ENCODE data around the gene FAM131A.
A peak's percentile ranks its signal among the peaks of the same experiment; 100 is the strongest.

Gene FAM131A

GRCh38 chr3:184315871-184316661 lies 21.3 kb upstream of the FAM131A start:
- DNase-seq (ENCODE audit: low spot score): no peak
- ChIA-PET POLR2A (ENCODE audit: low non-redundant PET) (interaction anchor here (0.8 kb wide), 1 partner anchor 19 kb away, joined by 3 read pairs; no protein-coding TSS in a partner anchor), CTCF (interaction anchor here (0.5 kb wide), 1 partner anchor 227 kb away, joined by 3 read pairs; no protein-coding TSS in a partner anchor)
- peak overlapping the region; percentile 99 for H3K27ac ChIP-seq
- no peak for TF ChIP-seq CTCF (conservative IDR thresholded peaks at IDR 0.05; ENCODE audit: low read depth)

GRCh38 chr3:184316792-184317191 lies 20.6 kb upstream of the FAM131A start:
- H3K27ac ChIP-seq: peak overlapping the region; percentile 99
- TF ChIP-seq CTCF (conservative IDR thresholded peaks at IDR 0.05; ENCODE audit: low read depth): no peak
- ChIA-PET POLR2A (ENCODE audit: low non-redundant PET) (no interaction called here), CTCF (interaction anchor here (0.7 kb wide), 1 partner anchor 245 kb away, joined by 3 read pairs; the partner anchor contains the start of gene EPHB3)
- DNase-seq (ENCODE audit: low spot score): no peak

- POLR2A ChIA-PET (ENCODE audit: low non-redundant PET): no interaction called here
- CTCF ChIA-PET: interaction anchor here (0.7 kb wide), 1 partner anchor 244 kb away, joined by 3 read pairs; the partner anchor contains the start of gene EPHB3
- peak overlapping the region; percentile 99 for H3K27ac ChIP-seq
- no peak for DNase-seq (ENCODE audit: low spot score)
- no peak for TF ChIP-seq CTCF (conservative IDR thresholded peaks at IDR 0.05; ENCODE audit: low read depth)
Measured at GRCh38 chr3:184317201-184317600, 20.2 kb upstream of the FAM131A start.

GRCh38 chr3:184320104-184320445 lies 17.3 kb upstream of the FAM131A start:
- no peak for TF ChIP-seq CTCF (conservative IDR thresholded peaks at IDR 0.05; ENCODE audit: low read depth)
- peak; percentile 97 for DNase-seq (ENCODE audit: low spot score)
- ChIA-PET POLR2A (ENCODE audit: low non-redundant PET) (interaction anchor here (1.1 kb wide), 1 partner anchor 9 kb away, joined by 3 read pairs; no protein-coding TSS in a partner anchor), CTCF (interaction anchor here (0.6 kb wide), 1 partner anchor 164 kb away, joined by 4 read pairs; no protein-coding TSS in a partner anchor)
- H3K27ac ChIP-seq: peak overlapping the region; percentile 99

GRCh38 chr3:184321666-184322065 lies 15.7 kb upstream of the FAM131A start:
- no peak for TF ChIP-seq CTCF (conservative IDR thresholded peaks at IDR 0.05; ENCODE audit: low read depth)
- H3K27ac ChIP-seq: peak overlapping the region; percentile 99
- CTCF ChIA-PET: no interaction called here
- POLR2A ChIA-PET (ENCODE audit: low non-redundant PET): no interaction called here
- DNase-seq (ENCODE audit: low spot score): no peak

- H3K27ac ChIP-seq: peak overlapping the region; percentile 26
- DNase-seq (ENCODE audit: low spot score): no peak
- CTCF ChIA-PET: no interaction called here
- TF ChIP-seq CTCF (conservative IDR thresholded peaks at IDR 0.05; ENCODE audit: low read depth): no peak
- POLR2A ChIA-PET (ENCODE audit: low non-redundant PET): no interaction called here
Measured at GRCh38 chr3:184322731-184323487, 14.5 kb upstream of the FAM131A start.

Measured in RWPE1 (cell line).